ENCODE measurements around the gene MAMDC2.
A peak's percentile ranks its signal among the peaks of the same experiment; 100 is the strongest.

Gene MAMDC2

GRCh38 chr9:70130266-70130665 is 86.6 kb downstream of the MAMDC2 start:
- TF ChIP-seq CTCF (IDR thresholded peaks at IDR 0.05) = no peak
- H3K4me3 ChIP-seq = no peak overlapping the region
- DNase-seq (ENCODE audit: low spot score) = no peak
- no peak overlapping the region for H3K27ac ChIP-seq

GRCh38 chr9:70131296-70131695 is 87.6 kb downstream of the MAMDC2 start:
- DNase-seq (ENCODE audit: low spot score) = no peak
- Histone ChIP-seq H3K27ac (no peak overlapping the region), H3K4me3 (no peak overlapping the region)
- no peak for TF ChIP-seq CTCF (IDR thresholded peaks at IDR 0.05)

- Histone ChIP-seq H3K27ac (peak overlapping the region; percentile 51 to 72), H3K4me3 (no peak overlapping the region)
- no peak for DNase-seq (ENCODE audit: low spot score)
- TF ChIP-seq CTCF (IDR thresholded peaks at IDR 0.05) = no peak
Observed at GRCh38 chr9:70133253-70134208, 89.9 kb downstream of the MAMDC2 start.

- no peak for TF ChIP-seq CTCF (IDR thresholded peaks at IDR 0.05)
- H3K27ac ChIP-seq = peak overlapping the region; percentile 51 to 72
- H3K4me3 ChIP-seq = no peak overlapping the region
- DNase-seq (ENCODE audit: low spot score) = no peak
Observed at GRCh38 chr9:70134360-70134759, 90.7 kb downstream of the MAMDC2 start.

GRCh38 chr9:70135176-70135575 is 91.5 kb downstream of the MAMDC2 start:
- DNase-seq (ENCODE audit: low spot score) = no peak
- Histone ChIP-seq H3K27ac (peak overlapping the region in 1 of 2 donors; percentile 43), H3K4me3 (no peak overlapping the region)
- no peak for TF ChIP-seq CTCF (IDR thresholded peaks at IDR 0.05)

- peak overlapping the region in 1 of 2 donors; percentile 43 for H3K27ac ChIP-seq
- H3K4me3 ChIP-seq = no peak overlapping the region
- no peak for TF ChIP-seq CTCF (IDR thresholded peaks at IDR 0.05)
- no peak for DNase-seq (ENCODE audit: low spot score)
Observed at GRCh38 chr9:70136632-70137031, 93.0 kb downstream of the MAMDC2 start.

GRCh38 chr9:70137577-70137976 is 93.9 kb downstream of the MAMDC2 start:
- H3K4me3 ChIP-seq = no peak overlapping the region
- DNase-seq (ENCODE audit: low spot score) = no peak
- TF ChIP-seq CTCF (IDR thresholded peaks at IDR 0.05) = no peak
- H3K27ac ChIP-seq = no peak overlapping the region

Data from coronary artery (tissue), 2 donors.